Stomach (tissue), 9 donors: ENCODE results near the gene UBE2C. TPM values are rescaled to one million over a fixed set of nuclear protein-coding genes. Genes with fewer than 3 reads are reported as not detected.
"Not testable (repeated sequence)": the region's sequence is repeated elsewhere in the genome, so short reads cannot be mapped to it uniquely, and the experiment has no call there.

Experiments used
- DNase-seq, 2 donors: peaks; one replicate each; pipeline versions ENCODE4 v3.0.0 to v3.0.0-alpha.2; 2013 to 2019
- H3K27ac ChIP-seq, 5 donors: fragments of 200-600 bp in 4 of 5; sonication (generic) in 4 of 5; one replicate each; pipeline ENCODE4 v1.5.1; 2013 to 2019; ENCODE audit warnings: mild to moderate bottlenecking in 1 of 5, moderate library complexity in 1 of 5
- H3K27me3 ChIP-seq, 3 donors: fragments of 200-600 bp; sonication (generic); one replicate each; pipeline ENCODE4 v1.5.1; 2017 to 2019; ENCODE audit warnings: mixed run types in 1 of 3
- H3K36me3 ChIP-seq, 4 donors: fragments of 200-600 bp; sonication (generic); 1 replicate in 3 of 4; 2 replicates in 1 of 4; pipeline ENCODE4 v1.5.1; 2016 to 2019
- H3K4me1 ChIP-seq, 4 donors: fragments of 200-600 bp; sonication (generic); one replicate each; pipeline ENCODE4 v1.5.1; 2016 to 2019
- H3K4me3 ChIP-seq, 4 donors: fragments of 200-600 bp; sonication (generic) in 3 of 4; one replicate each; pipeline ENCODE4 v1.5.1; 2016 to 2019; ENCODE audit warnings: mild to moderate bottlenecking in 1 of 4
- H3K9me3 ChIP-seq, 4 donors: fragments of 200-600 bp; sonication (generic); one replicate each; pipeline ENCODE4 v1.5.1; 2016 to 2019
- CTCF ChIP-seq, 7 experiments: fragments of 450-650 bp in 4 of 7; fragments of 200-600 bp in 3 of 7; sonication (generic) in 3 of 7; IDR thresholded peaks; one replicate each; pipeline ENCODE4 v1.5.1; 2016 to 2019; ENCODE audit warnings: antibody characterized with exemption in 7 of 7, control low read depth in 2 of 7, mild to moderate bottlenecking in 1 of 7
- EP300 ChIP-seq: sonication (generic); formaldehyde crosslinking; IDR thresholded peaks from one replicate; pipeline ENCODE4 v1.6.1; 2017; ENCODE audit warnings: antibody characterized with exemption
- POLR2A ChIP-seq, 4 donors: fragments of 450-650 bp; IDR thresholded peaks; one replicate each; pipeline ENCODE4 v1.6.1; 2016; ENCODE audit warnings: antibody characterized with exemption in 4 of 4, control low read depth in 2 of 4, mild to moderate bottlenecking in 1 of 4, moderate library complexity in 1 of 4
- POLR2AphosphoS5 ChIP-seq, 3 donors: sonication (generic); formaldehyde crosslinking; IDR thresholded peaks; one replicate each; pipeline ENCODE4 v1.6.1; 2016; ENCODE audit warnings: antibody characterized with exemption in 3 of 3
- WGBS, 5 donors: extraction: QIAGEN DNeasy Blood & Tissue Kit in 3 of 5; methylation state at CpG; one replicate each; pipeline versions ENCODE4 v1.1.5 to v1.1.7; 2013 to 2018; 5-methylcytosine and 5-hydroxymethylcytosine counted together
- intact Hi-C: fragments of 100-400 bp; cut with DNase I; formaldehyde crosslinking; loops from one replicate; pipeline ENCODE4 v1.15.1; 2023; ENCODE audit warnings: low total_unique reads
- polyA plus RNA-seq, 3 donors: library from polyadenylated mRNA; stranded (reverse); fragments of 200-250 nt; gene quantifications; one replicate each; pipeline ENCODE4 v1.2.3, GENCODE V29; 2013
- total RNA-seq, 5 donors: library from RNA; depleted of rRNA; stranded (reverse); fragments of >200 nt; gene quantifications; one replicate each; pipeline versions ENCODE4 v1.1.0 to v1.2.3, GENCODE V29; 2014 to 2016
- donor health status: healthy with polysubstance abuse.
- donor health status: Bipolar disorder and iron deficiency.
- donor health status: healthy.

The UBE2C gene
- total and polyA plus RNA-seq, 8 donors = 10.5 to 72.2 (median 14.6) TPM; not detected in 1

DNA sequence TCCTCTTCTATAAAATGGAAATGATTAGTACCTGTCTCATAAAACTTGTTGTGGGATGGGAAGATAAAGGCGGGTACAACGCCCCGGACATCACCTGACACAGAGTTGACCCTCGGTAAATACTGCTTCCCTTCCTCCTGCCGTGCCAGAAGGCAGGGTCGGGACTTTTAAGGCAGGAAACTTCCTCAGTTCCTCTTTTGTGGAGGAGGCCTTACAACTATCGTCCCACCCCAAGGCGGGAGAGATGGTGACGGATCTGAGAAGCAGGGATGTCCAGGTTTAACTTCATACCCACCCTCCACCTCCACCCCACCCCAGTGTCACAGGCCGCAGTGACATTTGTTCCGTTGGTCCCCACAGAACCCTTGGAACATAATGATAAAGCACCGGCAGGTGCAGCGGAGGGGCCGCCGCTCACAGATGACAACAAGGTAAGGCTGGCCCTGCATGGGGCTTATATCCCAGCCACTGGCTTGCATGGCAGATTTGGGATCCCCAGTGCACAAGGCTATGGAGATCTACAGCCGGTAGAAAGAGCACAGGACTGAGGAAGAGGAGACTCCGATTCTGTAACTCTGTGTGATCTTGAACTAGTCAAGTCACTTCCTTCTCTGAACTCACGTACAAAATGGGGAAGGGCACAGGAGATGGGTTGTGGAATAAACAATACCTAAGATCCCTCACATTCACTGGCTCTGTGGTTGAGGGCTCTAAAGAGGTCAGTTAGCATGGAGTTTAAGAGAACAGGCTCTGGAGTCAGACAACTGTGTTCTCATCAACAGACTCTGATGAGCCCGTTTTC lies 19.9 kb upstream of the UBE2C start:
- DNase-seq = peak in 1 of 2 donors; percentile 43
- intact Hi-C loops = no loop called here

GRCh38 chr20:45796337-45797065 lies 15.9 kb upstream of the UBE2C start:
- DNase-seq = no peak
- no peak overlapping the region for H3K4me3 ChIP-seq
- H3K27me3 ChIP-seq = no peaks in the 10 kb centered on the region
- H3K4me1 ChIP-seq = peaks cover 16 to 40% (median 29%) of the 10 kb centered on the region in 4 donors
- 91 to 97% (median 94%) methylated on average over 11 of the region's 11 CpGs for WGBS, 5 donors
- TF ChIP-seq EP300 = no peak
- TF ChIP-seq POLR2A (IDR thresholded peaks at IDR 0.05) = no peak
- no peak for TF ChIP-seq POLR2AphosphoS5 (IDR thresholded peaks at IDR 0.05)
- TF ChIP-seq CTCF (IDR thresholded peaks at IDR 0.05) = no peak
- H3K9me3 ChIP-seq = no peaks in the 10 kb centered on the region
- H3K36me3 ChIP-seq = peaks cover 31 to 53% (median 46%) of the 10 kb centered on the region in 4 donors
- intact Hi-C loops = no loop called here
- no peak overlapping the region for H3K27ac ChIP-seq

More for the DNA sequence above, 19.9 kb upstream of the UBE2C start:
- Histone ChIP-seq H3K4me1 (peaks cover 7 to 31% (median 24%) of the 10 kb centered on the region in 4 donors), H3K27me3 (no peaks in the 10 kb centered on the region), H3K4me3 (peak overlapping the region; percentile 74 to 94 (median 86)), H3K36me3 (peaks cover 27 to 39% (median 37%) of the 10 kb centered on the region in 4 donors), H3K9me3 (no peaks in the 10 kb centered on the region), H3K27ac (peak overlapping the region; percentile 89 to 97 (median 95))
- 9 to 19% (median 17%) methylated on average over 15 to 19 of the region's 19 CpGs for WGBS, 5 donors
- TF ChIP-seq POLR2AphosphoS5 (IDR thresholded peaks at IDR 0.05) = no peak
- TF ChIP-seq POLR2A (IDR thresholded peaks at IDR 0.05) = no peak
- no peak for TF ChIP-seq EP300
- no peak for TF ChIP-seq CTCF (IDR thresholded peaks at IDR 0.05)

- DNase-seq, intact Hi-C loops, H3K9me3 ChIP-seq, H3K27me3 ChIP-seq, H3K4me3 ChIP-seq, H3K27ac ChIP-seq: not testable (repeated sequence)
- Histone ChIP-seq H3K4me1 (peaks cover 15 to 34% (median 24%) of the 10 kb centered on the region in 4 donors), H3K36me3 (peaks cover 40 to 63% (median 56%) of the 10 kb centered on the region in 4 donors)
- no CpG with 5 or more reads among the region's 1 CpG for WGBS, 5 donors
Measured at GRCh38 chr20:45797510-45797909, 14.9 kb upstream of the UBE2C start.

DNA sequence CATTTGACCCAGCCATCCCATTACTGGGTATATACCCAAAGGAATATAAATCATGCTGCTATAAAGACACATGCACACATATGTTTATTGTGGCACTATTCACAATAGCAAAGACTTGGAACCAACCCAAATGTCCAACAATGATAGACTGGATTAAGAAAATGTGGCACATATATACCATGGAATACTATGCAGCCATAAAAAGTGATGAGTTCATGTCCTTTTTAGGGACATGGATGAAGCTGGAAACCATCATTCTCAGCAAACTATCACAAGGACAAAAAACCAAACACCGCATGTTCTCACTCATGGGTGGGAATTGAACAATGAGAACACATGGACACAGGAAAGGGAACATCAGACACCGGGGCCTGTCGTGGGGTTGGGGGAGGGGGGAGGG lies 14.5 kb upstream of the UBE2C start:
- H3K9me3 ChIP-seq, H3K4me3 ChIP-seq, DNase-seq, H3K27me3 ChIP-seq, intact Hi-C loops: not testable (repeated sequence)
- peak overlapping the region in 1 of 5 donors; percentile 54 for H3K27ac ChIP-seq
- H3K4me1 ChIP-seq = peaks cover 10 to 30% (median 20%) of the 10 kb centered on the region in 4 donors
- WGBS, 5 donors = 80 to 100% (median 95%) methylated on average over 2 to 3 of the region's 3 CpGs
- peaks cover 45 to 68% (median 61%) of the 10 kb centered on the region in 4 donors for H3K36me3 ChIP-seq

DNA sequence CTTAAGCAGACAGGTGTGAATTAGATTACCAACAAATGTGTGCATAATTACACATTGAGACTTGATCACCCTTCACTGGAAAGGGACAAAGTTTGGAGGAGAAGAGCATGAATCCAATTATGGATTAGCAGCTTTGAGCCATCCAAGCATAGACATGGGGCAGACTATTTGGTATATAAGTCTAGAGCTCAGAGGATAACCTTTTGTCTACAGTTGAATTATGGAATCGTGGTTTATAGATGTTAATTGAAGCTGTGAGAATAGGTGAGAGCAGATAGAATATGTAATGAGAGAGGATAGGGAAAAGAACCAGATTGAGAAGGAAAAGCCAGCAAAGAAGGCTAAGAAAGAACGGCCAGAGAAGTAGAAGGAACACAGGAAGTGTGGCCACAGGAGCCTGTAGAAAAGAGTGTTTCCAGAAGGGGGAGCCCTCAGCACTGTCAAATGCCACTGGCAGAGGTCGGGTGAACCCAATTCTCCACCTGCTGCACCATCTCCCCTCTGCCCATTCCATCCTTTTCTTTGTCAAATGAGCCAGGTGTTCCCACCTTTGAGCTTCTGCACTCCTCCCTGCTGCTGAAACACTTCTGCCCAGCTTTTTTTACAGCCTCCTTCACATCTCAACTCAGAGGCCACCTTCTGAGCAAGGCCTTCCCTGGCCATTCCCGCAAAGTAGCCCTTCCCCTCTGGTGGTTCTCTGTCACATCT lies 13.4 kb upstream of the UBE2C start:
- no peaks in the 10 kb centered on the region for H3K9me3 ChIP-seq
- peak overlapping the region in 4 of 5 donors; percentile 22 to 54 (median 40) for H3K27ac ChIP-seq
- peak; percentile 67 to 80 for DNase-seq
- TF ChIP-seq CTCF (IDR thresholded peaks at IDR 0.05) = peak in 5 of 7 experiments; percentile 37 to 63 (median 59)
- TF ChIP-seq EP300 = no peak
- TF ChIP-seq POLR2A (IDR thresholded peaks at IDR 0.05) = no peak
- peak in 1 of 3 donors; percentile 28 for TF ChIP-seq POLR2AphosphoS5 (IDR thresholded peaks at IDR 0.05)
- H3K4me1 ChIP-seq = peaks cover 8 to 19% (median 11%) of the 10 kb centered on the region in 4 donors
- intact Hi-C loops = no loop called here
- WGBS, 5 donors = 28 to 35% (median 33%) methylated on average over 4 of the region's 4 CpGs
- H3K27me3 ChIP-seq = no peaks in the 10 kb centered on the region
- H3K4me3 ChIP-seq = no peak overlapping the region
- peaks cover 53 to 72% (median 66%) of the 10 kb centered on the region in 4 donors for H3K36me3 ChIP-seq
